GM12878 (cell line): ENCODE data around the gene TROAP.

Experiments
- BCL11A ChIP-seq: IDR thresholded peaks from 2 replicates; pipeline ENCODE4 v1.6.1; 2011; ENCODE audit warnings: low read depth, low read length
- CBFB ChIP-seq: IDR thresholded peaks from 2 replicates; pipeline ENCODE4 v1.6.1; 2016; ENCODE audit warnings: antibody characterized with exemption, low read depth
- CHD2 ChIP-seq: IDR thresholded peaks from 2 replicates; pipeline ENCODE4 v1.6.1; 2011; ENCODE audit warnings: low read depth, low read length, improper control_type of control experiment, borderline replicate concordance
- CTCF ChIP-seq, 3 experiments: IDR thresholded peaks in 2 of 3; conservative IDR thresholded peaks in 1 of 3; 2 replicates each; pipeline ENCODE4 v1.5.1; 2011; ENCODE audit warnings: low read depth in 3 of 3, low read length in 3 of 3, mild to moderate bottlenecking in 3 of 3, control low read depth in 2 of 3, moderate library complexity in 2 of 3, inconsistent platforms in 1 of 3, mixed read lengths in 1 of 3; ENCODE audit not compliant: control insufficient read depth in 2 of 3, insufficient read depth in 1 of 3; ENCODE audit errors: extremely low read depth in 1 of 3
- EZH2 ChIP-seq: IDR thresholded peaks from 2 replicates; pipeline ENCODE4 v1.6.1; 2012; ENCODE audit warnings: low read depth, mild to moderate bottlenecking, control low read depth, inconsistent platforms, low read length, borderline replicate concordance; ENCODE audit not compliant: control insufficient read depth
- JUNB ChIP-seq: IDR thresholded peaks from 2 replicates; pipeline ENCODE4 v1.6.1; 2016; ENCODE audit warnings: antibody characterized with exemption, mild to moderate bottlenecking
- MTA3 ChIP-seq: IDR thresholded peaks from 2 replicates; pipeline ENCODE4 v1.6.1; 2012; ENCODE audit warnings: low read length, inconsistent platforms, borderline replicate concordance
- POLR2AphosphoS5 ChIP-seq: IDR thresholded peaks from 2 replicates; pipeline ENCODE4 v1.6.1; 2011; ENCODE audit warnings: mild to moderate bottlenecking, low read length, inconsistent platforms
- RAD21 ChIP-seq: IDR thresholded peaks from 2 replicates; pipeline ENCODE4 v1.6.1; 2011; ENCODE audit warnings: mild to moderate bottlenecking, low read depth, low read length, moderate library complexity; ENCODE audit not compliant: insufficient read depth
- RUNX3 ChIP-seq: IDR thresholded peaks from 2 replicates; pipeline ENCODE4 v1.6.1; 2012; ENCODE audit warnings: low read length, inconsistent platforms
- SIN3A ChIP-seq: IDR thresholded peaks from 2 replicates; pipeline ENCODE4 v1.6.1; 2012; ENCODE audit warnings: low read depth, low read length, improper control_type of control experiment
- SP1 ChIP-seq: IDR thresholded peaks from one replicate; pipeline ENCODE4 v1.6.1; 2011; ENCODE audit warnings: low read depth, low read length
- SRF ChIP-seq, 2 experiments: IDR thresholded peaks; 2 replicates each; pipeline ENCODE4 v1.6.1; 2011; ENCODE audit warnings: low read depth in 2 of 2, low read length in 2 of 2, mild to moderate bottlenecking in 1 of 2, moderate library complexity in 1 of 2
- TCF12 ChIP-seq: IDR thresholded peaks from 2 replicates; pipeline ENCODE4 v1.6.1; 2011; ENCODE audit warnings: low read depth, mild to moderate bottlenecking, low read length

- no peak for TF ChIP-seq BCL11A
- TF ChIP-seq SP1: no peak
- TF ChIP-seq RUNX3: no peak
- TF ChIP-seq JUNB: no peak
- TF ChIP-seq POLR2AphosphoS5: no peak
- TF ChIP-seq RAD21: no peak
- TF ChIP-seq TCF12: no peak
- no peak for TF ChIP-seq SRF (IDR thresholded peaks at IDR 0.05; ENCODE audit: low read depth in 2 of 2, low read length in 2 of 2)
- TF ChIP-seq EZH2: no peak
- TF ChIP-seq CBFB: no peak
- no peak for TF ChIP-seq MTA3
- TF ChIP-seq SIN3A: no peak
- TF ChIP-seq CTCF (IDR thresholded peaks at IDR 0.05 in 2 of 3, conservative IDR thresholded peaks at IDR 0.05 in 1 of 3; ENCODE audit: control insufficient read depth in 2 of 3, extremely low read depth in 1 of 3, insufficient read depth in 1 of 3, low read depth in 3 of 3, low read length in 3 of 3): no peak
- no peak for TF ChIP-seq CHD2
Observed at GRCh38 chr12:49340095-49340870, 17.2 kb downstream of the TROAP start.
